Hematopoietic multipotent progenitor cell treated with erythropoietin and hydrocortisone succinate and interleukin-3 and kit ligand, for 15 days (in vitro differentiated cells): ENCODE measurements around the gene THEM4.
A peak's percentile ranks its signal among the peaks of the same experiment; 100 is the strongest.

Experiments
- DNase-seq: peaks from one replicate; pipeline ENCODE4 v3.0.0-alpha.2; 2015; ENCODE audit warnings: low spot score

THEM4 gene

DNA sequence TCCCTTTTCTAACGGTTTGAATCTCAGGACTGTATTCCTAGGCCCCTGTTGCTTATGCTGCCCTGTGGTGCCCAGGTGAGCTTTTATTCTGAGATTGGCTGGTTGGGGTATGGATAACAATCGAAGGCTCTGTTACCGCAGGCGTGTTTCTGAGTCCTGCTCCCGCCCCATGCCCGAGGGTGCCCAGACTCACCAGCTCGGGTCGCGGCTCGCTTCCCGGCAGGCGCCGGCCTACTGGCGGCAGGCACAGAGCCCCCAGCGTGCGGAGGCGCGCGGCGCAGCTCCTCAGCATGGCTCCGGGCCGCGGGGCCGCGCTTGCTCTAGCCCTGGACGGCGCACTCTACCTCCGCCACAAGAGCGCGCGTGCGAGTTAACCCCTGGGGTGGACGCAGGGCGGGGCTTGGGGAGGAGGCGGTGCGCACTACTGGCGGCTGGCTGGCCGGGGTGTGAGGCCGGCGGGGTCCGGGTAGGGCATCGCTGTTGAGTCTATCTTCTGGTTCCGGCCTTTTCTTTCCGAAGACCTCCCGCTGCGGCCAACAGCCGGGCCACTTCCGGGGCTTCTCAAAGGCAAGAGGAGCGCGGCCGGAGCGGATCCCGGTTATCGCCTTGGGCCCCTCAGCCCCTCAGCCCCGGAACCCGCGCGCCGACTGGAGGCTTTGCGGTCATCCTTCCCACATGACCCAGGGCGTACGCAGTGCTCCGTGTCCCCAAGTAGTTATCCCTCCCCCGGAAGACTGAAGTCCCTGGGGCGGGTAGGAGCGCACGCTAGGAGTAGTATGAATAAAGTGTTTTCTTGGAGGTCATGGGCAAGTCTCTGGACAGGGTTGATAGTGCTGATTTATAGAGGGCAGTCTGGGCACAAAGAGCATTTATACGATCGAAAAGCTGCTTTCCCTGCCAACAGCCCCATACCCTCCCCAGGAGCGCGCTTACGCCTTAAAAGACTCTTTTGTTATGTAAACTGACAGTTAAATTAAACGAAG is at the start of gene THEM4:
Gene THEM4 (minus strand): TSS at position 345 of the 983 bp plus-strand sequence. CDS start 53 bp downstream, at position 292.
- DNase-seq, result peak; percentile 85

DNA sequence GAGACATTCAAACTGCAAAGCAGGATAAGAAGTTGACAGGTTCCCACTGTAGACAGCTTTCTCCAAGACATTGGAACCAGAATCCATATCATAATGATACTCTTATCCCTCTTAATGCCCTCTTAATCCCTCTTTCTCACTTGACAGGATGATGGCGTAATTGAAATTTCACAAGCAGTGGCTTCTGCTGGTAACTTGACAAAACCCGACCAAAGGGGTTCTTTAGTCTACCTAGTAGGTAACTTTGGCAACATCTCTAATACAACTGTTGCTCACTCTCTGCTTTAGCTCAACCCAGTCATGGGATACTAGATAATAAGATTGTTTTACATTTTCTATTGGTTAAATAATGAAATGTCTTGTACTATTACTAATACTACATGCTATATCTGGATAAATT is 49.6 kb upstream of the THEM4 start:
- no peak for DNase-seq

DNA sequence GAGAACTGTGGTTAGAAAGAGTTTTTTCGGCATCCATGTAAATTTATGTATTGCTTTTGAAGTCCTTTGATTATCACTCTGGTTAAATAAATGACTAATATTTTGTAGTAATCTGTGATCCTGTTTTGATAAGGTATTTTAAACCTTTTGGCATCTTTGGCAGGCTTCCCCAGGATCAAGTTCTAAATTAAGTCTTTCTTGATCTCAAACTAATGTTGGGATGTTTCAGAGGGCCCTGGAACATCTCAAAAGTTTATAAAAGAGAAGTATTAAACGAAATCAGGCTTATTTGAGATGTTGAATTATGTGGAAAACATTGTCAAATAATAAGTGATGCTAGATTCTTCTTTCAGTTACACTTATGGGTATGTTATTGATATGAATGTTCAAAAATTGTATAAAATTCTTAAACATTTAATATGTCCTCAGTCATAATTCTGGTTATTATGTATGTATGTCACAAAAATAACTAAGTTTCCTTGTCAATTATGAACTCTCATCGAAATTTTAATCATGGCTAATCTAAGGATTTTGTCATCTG is 47.7 kb upstream of the THEM4 start:
- DNase-seq, result no peak

DNA sequence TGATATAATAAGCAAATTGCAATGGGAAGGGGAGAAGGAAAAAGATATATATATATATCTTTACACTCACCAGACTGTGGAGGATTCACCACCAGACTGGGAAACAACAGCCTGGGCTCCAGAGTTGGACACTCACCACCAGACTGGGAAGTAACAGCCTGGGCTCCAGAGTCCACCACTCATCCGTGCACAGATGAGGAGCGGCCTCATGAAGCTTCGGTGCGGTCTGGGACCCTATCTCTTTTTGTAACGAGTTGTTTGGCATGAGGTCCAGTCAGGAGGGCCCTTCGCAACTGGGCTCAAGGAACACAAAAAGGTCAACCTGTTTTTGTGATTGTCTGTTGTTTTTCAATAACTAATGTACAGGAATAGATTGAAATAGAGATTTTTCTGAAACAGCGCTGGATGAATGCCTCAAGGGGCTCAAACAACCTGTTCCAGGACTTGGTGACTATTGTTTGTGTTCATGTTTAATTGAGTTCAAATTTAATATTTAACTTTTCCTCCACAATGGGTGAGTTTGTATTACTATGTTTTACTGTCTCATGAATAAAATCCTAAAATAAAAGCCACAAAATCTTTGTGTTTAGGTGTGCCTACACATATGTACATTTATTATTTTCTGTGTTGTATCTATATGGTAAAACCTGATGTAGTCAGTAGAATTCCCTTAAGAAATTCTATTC is 44.2 kb upstream of the THEM4 start:
- DNase-seq, result no peak

DNA sequence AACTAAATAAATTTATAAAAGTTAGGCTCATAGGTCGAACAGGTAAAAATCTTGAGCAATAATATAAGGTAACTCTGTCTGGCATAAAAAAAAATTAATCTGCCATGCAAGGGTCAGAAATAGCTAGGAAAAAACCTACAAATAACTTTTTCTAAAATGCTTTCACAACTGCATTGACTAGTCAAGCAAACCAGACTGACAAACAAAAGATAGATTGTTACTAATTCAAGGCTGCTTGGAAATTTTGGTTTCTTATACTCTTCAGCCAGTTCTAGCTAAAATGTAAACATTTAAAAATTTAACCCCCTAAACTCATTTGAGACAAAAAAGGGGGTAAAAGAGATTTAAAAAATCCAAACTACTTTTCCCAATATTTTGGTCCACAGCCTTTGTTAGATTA is 43.5 kb upstream of the THEM4 start:
- DNase-seq, result no peak

DNA sequence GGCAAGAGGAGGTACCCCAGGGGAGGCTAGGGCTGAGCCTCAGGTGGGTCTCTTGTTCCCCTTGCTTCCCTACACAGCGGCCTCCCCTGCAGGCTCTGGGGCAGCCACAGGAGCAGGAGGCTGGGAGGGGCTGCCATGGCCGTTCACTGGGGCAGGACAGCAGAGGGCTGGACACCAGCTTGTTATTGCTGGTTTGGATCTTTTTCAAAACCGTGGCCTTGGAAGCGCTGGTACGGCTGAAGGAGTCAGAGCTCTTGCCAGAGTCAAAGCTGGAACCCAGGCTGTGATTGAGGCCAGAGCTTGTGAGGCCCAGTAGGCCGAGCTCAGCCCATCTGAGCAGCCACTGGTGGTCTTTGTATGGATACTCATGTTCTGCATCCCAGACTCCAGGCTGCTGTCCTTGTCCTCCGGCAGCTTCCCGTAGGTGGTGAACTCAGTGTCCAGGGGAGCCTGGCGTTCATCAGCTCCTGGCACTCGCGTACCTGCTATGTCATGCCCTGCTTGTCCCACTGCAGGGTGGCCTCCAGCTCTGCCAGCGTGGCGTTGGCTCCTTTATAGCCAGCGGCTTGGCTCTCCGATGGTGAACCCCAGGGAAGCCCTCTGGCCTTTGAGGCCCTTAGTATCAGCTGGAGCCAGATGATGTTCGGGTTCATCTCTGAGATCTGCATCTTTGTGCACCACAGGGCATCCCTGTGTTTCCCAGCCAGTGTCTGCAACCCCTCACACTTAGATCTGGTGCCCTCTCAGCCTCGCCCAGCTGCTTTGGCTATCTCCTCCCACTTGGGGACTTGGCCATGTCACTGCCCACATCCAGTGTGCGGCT is 40.3 kb upstream of the THEM4 start:
- no peak for DNase-seq

DNA sequence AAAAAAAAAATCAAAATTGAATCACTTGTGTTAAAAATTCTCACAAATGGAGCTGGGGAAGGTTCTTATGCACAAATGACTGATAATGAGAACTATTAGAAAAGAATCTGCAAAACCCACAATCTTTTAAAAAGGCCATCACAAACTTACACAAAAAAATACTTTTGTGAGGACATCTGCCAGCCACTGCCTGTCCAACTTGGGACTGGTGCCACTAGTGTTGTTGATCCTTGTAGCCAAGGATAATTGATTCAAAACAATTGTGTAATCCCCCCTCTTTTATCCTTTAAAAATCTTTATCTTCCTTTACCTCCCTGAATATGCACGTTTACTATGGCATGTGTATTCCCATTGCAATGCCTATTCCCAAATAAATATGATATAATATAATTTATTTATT is 39.2 kb upstream of the THEM4 start:
- no peak for DNase-seq

DNA sequence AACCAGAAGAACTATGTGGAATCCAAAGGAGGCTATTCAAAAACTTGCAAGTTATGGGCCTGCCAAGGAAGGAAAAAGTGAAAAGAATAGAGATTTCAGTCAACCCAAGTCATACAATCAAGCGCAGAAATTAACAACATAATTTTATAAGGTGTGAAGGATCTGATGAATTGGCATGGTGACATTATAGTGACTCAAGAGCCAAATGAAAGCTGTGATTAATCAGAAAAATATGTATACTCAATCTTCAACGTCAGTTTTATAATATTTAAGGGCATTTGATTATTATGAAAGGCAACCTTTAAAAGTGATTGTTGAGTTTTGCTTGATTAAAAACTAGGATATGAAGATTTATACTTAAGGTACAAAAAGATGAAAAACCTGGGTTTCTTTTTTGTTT is 37.8 kb upstream of the THEM4 start:
- DNase-seq, result no peak

DNA sequence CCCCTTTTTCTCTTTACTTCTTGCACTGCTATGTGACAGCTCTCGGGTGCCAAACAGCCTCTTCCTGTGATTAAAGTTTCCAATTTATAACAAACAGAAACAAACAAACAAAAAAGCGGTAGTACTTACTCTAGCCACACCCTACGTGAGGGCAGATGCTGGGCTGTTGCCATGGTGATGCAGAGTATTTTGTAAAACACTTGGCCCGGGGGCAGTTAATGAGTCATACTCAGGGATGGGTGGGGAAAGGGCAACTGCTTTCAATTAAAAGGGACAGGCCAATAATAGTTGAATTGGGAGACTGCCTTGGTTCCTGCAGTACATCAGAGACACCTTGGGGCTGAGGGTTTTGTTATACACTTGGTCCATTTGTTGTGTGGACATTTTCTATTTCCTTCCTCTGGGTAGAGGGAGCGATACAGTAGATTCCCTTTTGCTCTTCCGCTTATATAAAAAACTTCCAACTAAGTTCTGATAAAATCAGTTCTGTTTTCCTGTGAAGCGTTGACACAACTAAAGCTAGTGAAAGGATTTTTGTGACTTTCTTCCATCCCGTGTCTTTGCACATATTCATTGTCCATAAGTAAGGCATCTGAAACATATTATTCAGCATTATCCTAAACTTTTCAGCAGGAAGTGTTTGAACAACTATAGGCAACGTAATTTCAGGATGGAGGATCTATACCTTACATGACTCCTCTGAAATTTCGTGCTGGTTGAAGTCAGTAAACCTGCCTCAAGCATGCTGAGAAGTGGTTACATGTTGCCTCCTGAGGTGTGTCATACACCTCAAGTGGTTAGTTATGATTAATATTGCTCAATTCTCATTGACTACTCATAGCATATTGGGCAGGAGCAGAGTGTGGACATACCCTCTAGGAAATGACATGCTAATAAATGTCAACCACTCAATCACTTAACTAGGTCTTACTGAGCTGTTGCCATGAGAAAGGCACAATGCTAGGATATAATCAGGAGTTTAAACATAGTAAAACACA is 36.7 kb upstream of the THEM4 start:
- peak; percentile 97 for DNase-seq

DNA sequence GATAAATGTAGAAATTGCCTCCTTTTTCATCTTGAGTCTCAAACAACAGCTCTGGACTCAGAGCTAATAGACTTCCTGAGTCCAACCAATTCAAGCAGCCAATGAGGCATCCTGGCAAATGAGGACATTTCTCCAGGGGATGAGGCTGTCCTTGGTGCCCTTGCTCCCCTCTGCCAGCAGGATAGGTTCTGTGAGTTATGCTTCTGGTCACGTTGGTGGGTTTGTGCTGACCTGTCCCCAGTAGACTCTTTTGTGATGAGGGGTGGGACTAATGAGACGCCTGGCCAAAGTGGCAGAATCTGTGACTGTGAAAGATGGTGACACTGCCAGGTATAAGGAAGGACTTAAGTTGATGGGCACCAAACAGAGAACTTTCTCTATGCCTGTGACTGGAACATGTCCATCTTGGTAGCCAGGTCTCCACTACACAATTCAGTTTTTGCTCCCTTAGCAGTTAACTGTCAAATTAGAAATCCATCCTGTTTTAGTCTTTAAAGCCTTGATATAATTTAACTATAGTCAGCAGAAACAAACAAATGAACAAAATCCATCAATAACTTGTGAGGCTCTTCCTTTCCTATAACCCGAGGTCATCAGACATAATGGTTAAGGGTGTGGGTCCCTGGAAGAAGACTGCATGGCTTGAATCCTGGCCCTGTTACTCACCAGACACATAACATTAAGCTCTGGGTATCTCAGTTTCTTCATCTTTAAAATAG is 35.7 kb upstream of the THEM4 start:
- DNase-seq, result no peak

DNA sequence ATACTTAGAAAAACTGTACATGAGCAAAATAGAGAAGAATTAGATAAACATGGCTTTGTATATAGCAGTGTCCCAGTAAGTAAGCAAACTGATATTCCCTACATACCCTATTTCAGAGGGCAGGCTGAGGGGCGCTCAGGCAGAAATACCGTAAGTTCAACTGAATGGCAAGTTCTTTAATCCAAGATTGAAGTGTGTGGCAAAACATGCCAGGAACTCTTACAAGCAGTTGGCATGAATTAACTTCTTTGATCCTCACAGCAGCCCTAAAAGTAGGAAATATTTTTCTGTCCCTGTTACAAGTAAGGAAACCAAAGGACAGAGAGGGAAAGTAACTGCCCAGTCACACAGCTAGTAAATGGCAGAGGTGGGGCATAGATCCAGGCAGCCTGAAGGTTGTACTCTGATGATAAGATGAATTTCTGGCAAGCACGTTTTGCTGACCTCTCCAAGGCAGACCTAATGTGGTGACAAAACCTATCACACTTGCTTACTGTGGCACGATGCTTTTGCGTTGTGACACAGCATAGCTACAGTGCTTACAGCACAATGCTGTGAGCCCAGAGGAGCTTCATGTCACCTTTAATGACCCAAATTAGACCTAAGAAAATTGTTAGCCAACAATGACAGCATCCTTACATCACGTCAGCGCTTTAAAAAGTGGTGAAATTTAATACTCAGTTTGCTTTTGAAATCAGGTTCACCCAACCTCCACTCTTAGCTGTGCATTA is 35.0 kb upstream of the THEM4 start:
- DNase-seq, result peak; percentile 93

DNA sequence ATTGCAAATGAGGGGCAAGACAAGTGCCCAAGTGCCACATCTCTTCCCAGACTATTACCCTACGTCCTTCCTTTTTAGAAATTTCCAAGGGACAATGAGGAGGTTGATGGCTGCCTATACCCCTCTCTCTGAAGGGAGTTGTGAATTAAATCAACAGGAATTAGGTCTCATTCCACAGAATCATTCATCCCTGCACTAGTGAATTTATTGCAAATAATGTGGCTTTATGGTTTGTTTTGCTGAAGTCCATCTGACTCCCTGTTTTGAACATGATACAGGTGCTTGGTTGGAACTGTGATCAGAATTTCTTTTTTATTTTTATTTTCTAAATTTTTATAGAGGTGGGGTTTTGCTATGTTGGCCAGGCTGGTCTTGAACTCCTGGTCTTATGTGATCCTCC is 34.3 kb upstream of the THEM4 start:
- no peak for DNase-seq

DNA sequence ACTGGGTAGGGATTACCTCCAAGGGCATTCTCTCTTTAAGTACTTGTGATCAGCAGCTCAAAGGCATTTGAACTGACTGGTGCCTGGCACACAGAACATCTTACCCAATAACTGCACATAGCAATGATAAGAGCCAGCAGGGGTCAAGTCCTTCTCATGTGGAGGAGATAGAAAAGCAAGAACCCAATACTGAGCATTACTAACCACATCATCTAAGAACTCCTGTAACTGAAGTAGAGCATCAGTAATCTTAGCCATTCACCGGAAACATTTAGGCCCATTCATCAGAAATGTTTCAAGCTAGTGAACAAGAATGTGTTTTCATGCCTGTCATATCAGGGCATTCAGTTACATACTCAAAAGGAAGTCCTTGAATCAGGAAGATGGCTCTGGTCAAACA is 33.6 kb upstream of the THEM4 start:
- DNase-seq, result peak; percentile 67

DNA sequence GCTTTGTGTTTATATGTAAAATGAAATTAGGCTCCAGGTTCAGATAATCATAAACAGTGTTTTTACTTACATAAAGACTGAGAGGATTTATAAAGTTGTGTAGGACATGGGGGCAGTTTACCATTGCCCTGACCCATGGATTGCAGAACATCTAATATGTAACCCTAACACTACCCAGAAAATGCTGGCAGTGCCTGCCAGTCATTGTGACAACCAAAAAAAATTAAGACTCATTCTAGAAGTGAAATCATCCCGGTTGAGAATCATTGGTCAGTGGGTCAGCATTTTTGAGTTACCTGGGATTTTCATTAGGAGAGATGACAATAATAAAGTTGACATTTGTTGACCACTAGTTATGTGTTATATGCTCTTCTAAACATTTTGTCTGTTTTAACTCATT is 31.2 kb upstream of the THEM4 start:
- DNase-seq, result no peak

DNA sequence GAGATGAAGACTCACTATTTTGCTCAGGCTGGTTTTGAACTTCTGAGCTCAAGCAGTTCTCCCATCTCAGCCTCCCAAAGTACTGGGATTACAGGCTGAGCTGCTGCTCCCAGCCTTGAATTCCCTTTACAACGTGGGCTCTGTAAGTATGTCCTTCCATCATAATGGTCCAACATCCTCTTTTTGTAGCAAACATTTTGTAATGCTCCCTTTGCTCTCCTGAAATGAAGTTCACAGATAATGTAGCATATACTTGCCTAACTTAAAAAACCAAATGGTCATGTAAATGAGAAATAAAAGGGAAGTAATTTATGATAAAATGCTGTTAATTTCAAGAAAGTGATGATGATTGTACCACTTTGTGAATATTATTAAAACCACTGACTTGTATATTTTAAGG is 30.5 kb upstream of the THEM4 start:
- DNase-seq, result no peak

DNA sequence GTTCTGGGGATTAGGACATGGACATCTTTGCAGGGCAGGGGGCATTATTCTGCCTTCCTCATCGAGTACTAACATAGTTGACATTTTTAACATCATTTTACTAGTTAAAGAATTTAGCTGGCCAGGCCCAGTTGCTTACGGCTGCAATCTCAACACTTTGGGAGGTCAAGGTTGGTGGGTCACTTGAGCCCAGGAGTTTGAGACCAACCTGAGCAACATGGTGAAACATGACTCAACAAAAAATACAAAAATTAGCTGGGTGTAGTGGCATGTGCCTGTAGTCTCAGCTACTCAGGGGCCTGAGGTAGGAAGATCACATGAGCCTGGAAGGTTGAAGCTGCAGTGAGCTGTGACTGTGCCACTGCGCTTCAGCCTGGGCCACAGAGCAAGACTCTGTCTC is 29.8 kb upstream of the THEM4 start:
- no peak for DNase-seq

DNA sequence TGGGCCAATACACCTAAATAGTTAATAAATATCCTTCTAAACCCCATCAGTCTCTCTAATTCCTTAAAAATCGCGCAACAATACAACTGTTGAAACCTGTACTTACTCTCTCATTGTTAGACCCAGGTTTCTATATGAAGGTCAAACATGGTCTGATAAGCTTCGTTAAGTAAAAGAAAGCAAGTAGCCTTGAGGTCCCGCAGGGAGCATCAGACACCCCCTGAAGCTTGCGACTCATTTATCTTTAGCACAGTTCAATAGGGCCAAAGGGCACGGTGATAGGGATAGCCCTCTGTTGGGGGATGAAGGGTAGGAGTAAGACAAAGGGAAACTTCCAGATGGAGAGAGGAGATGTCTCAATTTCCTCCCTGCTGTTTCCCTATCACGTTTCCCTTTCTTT is 27.3 kb upstream of the THEM4 start:
- no peak for DNase-seq

DNA sequence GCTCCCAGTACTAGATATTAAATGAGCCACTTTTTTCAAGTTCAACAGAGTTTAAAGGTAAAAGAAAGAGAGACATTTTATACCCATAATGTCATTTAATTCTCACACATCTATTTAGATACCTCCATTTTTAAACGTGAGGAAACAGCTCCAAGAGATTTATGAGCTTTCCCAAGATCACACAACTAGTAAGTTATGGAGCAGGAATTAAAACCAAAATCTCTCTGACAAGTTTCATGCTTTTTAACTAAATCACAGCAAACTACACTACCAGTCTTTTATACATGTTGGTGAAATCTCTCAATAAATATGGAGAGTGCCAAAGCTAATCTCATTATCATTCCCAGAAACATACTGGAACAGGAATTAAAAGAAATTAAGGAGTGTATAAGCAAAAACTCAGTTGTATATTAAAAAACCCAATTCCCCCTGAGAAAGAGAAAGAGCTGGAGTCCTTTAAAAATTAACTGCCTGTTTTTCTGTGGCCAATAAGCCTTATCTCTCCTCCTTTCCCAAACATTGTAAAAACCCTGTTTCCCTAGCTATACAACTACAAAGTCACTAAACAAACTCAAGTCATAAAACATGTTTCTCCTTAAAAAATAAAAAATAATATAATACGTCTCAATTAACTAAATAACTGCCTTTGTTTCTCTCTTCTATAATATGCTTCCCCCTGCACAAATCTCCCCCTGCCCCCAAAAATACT is 26.7 kb upstream of the THEM4 start:
- no peak for DNase-seq

DNA sequence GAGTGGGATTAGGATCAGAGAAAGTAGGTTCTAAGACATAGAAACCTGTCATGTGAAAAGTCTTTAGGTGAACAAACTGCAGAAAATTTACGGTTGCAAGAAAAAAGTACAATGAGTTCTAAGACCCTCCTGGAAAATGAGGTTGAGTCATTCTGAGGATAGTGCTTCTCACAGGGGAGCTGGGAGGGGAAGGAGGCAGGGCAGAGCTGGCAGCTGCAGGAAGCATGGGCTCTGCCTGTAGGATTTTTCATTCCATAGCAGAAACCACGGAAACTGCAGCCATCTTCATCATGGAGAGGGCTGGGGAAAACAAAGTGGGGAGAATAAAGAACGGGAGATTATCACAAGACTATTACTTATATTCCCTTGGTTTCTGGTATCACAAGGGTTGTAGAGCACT is 25.8 kb upstream of the THEM4 start:
- no peak for DNase-seq
